GM12801 (cell line): ENCODE measurements around the gene SUSD1.

Experiments
- TF ChIP-seq, protein P1 (sequence below): IDR thresholded peaks from one replicate; pipeline ENCODE4 v1.5.1; 2011; ENCODE audit warnings: control low read depth; ENCODE audit not compliant: insufficient read length; ENCODE audit errors: extremely low read depth

SUSD1 gene

DNA sequence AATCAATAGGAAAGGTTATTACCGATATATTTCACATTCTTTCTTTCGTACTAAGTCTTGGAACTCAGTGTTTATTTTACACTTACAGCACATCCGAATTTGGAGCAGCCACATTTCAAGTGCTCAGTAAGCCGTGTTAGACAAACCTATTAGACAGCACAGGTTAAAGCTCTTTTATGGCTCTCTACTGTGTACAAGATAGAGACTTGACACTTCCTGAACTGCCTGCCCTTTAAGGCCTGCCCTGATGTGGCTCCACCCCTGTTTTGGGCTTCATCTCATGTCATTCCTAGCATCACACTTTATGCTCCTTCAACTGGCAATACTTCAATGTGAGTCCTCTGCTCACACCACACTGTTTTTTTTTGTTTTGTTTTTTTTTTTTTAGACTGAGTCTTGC, 23.5 kb upstream of the SUSD1 start:
- TF ChIP-seq, protein P1, sequence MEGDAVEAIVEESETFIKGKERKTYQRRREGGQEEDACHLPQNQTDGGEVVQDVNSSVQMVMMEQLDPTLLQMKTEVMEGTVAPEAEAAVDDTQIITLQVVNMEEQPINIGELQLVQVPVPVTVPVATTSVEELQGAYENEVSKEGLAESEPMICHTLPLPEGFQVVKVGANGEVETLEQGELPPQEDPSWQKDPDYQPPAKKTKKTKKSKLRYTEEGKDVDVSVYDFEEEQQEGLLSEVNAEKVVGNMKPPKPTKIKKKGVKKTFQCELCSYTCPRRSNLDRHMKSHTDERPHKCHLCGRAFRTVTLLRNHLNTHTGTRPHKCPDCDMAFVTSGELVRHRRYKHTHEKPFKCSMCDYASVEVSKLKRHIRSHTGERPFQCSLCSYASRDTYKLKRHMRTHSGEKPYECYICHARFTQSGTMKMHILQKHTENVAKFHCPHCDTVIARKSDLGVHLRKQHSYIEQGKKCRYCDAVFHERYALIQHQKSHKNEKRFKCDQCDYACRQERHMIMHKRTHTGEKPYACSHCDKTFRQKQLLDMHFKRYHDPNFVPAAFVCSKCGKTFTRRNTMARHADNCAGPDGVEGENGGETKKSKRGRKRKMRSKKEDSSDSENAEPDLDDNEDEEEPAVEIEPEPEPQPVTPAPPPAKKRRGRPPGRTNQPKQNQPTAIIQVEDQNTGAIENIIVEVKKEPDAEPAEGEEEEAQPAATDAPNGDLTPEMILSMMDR: no peak

DNA sequence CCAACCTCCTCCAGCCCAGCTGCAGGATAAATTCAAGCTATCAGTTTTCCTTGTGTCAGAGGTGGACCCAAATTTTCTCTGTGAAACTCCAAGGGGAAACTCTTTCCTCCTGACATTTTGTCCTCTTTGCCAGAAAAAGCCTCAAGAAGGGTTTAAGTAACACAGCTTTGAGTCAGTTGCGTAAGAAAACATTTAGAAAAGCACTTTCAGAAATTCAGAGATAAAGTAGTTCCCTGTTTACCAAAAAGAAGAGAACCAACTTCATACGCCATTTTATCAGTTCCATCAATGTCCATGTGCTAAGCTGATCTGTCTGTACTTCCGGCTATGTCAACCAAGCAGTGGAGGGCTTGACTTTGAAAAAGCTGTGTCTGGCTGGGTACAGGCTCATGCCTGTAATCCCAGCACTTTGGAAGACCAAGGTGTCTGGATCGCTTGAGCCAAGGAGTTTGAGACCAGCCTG, 19.9 kb upstream of the SUSD1 start:
- TF ChIP-seq, protein P1: no peak

DNA sequence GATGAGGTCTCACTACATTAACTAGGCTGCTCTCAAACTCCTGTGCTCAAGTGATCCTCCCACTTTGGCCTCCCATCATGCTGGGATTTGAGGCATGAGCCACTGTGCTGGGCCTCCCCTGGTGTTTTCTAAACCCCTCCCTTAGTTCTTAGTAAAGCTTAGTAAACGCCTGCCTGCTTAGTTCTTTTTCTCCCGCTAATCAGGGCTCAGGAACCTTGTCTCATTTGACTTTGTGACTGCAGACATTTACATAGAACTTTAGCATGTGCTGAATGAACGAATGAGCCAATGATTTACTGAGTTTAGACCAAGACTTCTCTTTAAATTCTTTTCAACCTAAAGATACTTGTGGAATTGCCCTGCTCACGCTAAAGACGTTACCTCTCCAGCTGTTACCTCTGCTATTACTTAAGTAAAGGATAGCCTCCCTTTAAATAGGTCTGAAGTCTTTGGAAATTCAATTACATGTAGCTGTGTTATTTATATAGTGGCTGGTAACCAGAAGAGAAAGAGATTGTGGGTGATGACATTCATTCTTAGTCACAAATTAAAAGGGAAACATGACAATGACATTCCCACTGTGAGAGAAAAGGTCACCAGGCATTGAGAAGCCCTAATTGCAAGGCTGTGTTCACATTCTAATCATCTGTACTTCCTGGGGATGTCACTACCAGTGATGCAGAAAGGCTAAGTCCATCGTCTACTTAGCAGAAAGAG, 18.6 kb upstream of the SUSD1 start:
- TF ChIP-seq, protein P1: no peak

DNA sequence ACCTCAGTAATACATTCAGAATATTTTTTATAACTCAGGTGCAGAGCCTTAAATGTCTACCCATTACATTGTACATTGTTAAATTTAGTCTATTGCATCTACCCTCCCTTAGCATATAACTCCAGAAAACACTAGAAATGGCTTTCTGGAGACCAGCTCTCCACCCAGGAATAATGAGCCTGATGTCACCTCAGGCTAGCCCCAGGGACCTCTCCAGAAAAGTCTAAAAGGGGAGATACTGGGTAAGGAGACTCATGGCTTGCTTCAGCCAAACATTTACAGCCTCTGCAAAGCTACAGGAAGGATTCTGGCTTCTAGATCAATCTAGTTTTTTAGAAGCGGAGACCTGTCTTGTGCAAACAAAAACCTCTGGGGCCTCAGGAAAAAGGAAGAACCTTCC, 13.8 kb upstream of the SUSD1 start:
- TF ChIP-seq, protein P1: no peak

DNA sequence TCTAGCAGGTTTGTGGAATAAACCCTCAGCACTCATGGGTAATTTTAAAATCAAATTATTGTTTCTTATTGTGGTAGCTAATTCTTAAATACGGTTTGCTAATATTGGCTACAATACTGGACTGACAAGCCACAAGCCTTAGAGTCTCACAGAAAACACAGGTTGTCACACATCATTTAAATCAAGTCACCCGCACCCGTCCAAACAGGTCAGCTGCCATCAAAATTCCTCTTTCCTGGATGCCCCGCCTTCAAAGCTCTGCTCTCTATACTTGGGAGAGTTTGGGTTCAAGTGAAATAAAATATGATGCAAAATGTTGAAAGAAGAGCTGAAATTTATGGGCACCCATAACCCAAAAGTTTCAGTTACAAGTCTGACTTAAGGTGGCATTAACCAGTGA, 12.3 kb upstream of the SUSD1 start:
- TF ChIP-seq, protein P1: no peak

DNA sequence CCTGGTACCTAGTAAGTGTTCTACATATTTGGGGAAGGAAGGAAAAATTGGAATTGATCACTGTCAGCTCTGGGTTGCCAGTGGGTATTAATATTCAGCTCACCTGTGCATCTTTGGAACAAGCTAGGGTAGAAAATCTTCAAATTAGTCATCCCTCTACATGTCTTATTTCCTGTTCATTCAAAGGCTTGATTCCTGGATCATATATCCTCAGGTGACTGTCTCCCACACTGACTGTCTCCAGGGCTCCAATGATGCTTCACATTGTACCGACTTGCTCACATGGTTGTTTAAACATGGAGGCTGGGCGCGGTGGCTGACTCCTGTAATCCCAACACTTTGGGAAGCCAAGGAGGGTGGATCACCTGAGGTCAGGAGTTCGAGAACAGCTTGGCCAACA, 11.6 kb upstream of the SUSD1 start:
- TF ChIP-seq, protein P1: no peak

DNA sequence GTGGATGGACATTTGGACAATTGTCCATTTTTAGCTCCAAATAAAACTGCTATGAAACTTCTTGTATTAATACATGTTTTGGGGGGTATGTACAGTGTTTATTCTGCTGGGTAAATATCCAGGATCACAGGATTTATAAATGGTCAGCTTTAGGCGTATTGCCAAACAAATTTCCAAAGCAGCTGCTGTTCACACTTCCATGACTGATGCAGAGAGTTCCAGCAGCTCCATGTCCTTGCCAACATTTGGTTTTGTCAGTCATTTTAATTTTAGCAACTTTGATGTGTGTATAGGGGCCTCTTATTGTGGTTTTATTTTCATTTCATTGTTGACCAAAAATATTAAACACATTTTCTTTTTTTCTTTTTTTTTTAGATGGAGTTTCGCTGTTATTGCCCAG, 9.8 kb upstream of the SUSD1 start:
- TF ChIP-seq, protein P1: no peak
